Loucy (cell line): ENCODE data around the gene GET4.

Source experiments
- CTCF ChIP-seq: fragments of 200-600 bp; sonication (generic); conservative IDR thresholded peaks from 2 replicates; pipeline ENCODE4 v1.5.1; 2014; ENCODE audit warnings: mild to moderate bottlenecking, antibody characterized with exemption, low read length
- EZH2phosphoT487 ChIP-seq: fragments of 200-600 bp; IDR thresholded peaks from 2 replicates; pipeline ENCODE4 v1.6.1; 2018; ENCODE audit warnings: antibody characterized with exemption, mild to moderate bottlenecking, moderate library complexity, borderline replicate concordance

DNA sequence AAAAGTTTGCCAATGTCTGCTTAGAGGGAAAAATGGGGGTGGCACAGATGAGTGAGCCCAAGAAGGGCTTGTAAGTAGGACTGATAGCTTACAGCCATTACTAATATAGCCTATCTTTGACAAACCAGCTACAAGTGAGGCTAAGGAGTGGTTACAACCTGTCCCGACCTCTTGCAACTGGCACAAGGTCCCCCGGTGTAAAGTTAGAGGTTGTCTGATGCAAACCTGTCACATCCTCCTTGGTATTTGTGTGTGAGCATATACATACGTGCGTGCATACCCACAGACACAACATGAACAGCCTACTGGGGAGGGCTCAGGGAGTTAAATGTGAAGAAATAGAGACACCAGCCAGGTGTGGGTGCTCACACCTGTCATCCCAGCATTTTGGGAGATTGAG, 63.5 kb downstream of the GET4 start:
- no peak for TF ChIP-seq CTCF
- no peak for TF ChIP-seq EZH2phosphoT487
